Neural cell (in vitro differentiated cells): ENCODE data around the gene ZNF107.

ENCODE experiments used
- CTCF ChIP-seq: fragments of 450-650 bp; IDR thresholded peaks from 2 replicates; pipeline ENCODE4 v1.5.1; 2014; ENCODE audit warnings: antibody characterized with exemption, mild to moderate bottlenecking, moderate library complexity; ENCODE audit not compliant: poor library complexity, severe bottlenecking
- EZH2 ChIP-seq: fragments of 200-600, 300-800 bp; shearing (Covaris generic), sonication (generic); IDR thresholded peaks from 2 replicates; pipeline ENCODE4 v1.6.1; 2014; ENCODE audit warnings: antibody characterized with exemption, low read length, borderline replicate concordance, mild to moderate bottlenecking; ENCODE audit not compliant: insufficient read depth, poor library complexity, severe bottlenecking
- POLR2AphosphoS5 ChIP-seq: IDR thresholded peaks from 2 replicates; pipeline ENCODE4 v1.6.1; 2012
- SMC3 ChIP-seq: fragments of 450-650 bp; conservative IDR thresholded peaks from 2 replicates; pipeline ENCODE4 v1.6.1; 2014; ENCODE audit warnings: antibody characterized with exemption, mild to moderate bottlenecking, moderate library complexity; ENCODE audit not compliant: poor library complexity

GRCh38 chr7:64655811-64656210, 10.1 kb upstream of the ZNF107 start:
- TF ChIP-seq CTCF (no peak), EZH2 (no peak), SMC3 (no peak), POLR2AphosphoS5 (no peak)
